Stimulated activated CD4-positive, alpha-beta T cell treated with anti-CD3 and anti-CD28 coated beads, Interleukin-4, amount 100 ng/mL, for 48 hours (primary cell): ENCODE data around the gene TRAF4.
A peak's percentile ranks its signal among the peaks of the same experiment; 100 is the strongest.
"Not testable (repeated sequence)": the region's sequence is repeated elsewhere in the genome, so short reads cannot be mapped to it uniquely, and the experiment has no call there.

Experiments
- DNase-seq, 2 donors: peaks; one replicate each; pipeline ENCODE4 v3.0.0-alpha.2; 2020; ENCODE audit warnings: low read depth in 2 of 2

The TRAF4 gene

GRCh38 chr17:28715217-28715616, 28.6 kb upstream of the TRAF4 start:
- no peak for DNase-seq

- DNase-seq = no peak
These were observed 26.9 kb upstream of the TRAF4 start for GRCh38 chr17:28716740-28717577.

- DNase-seq = no peak
These were observed 26.1 kb upstream of the TRAF4 start, which contains the start of gene RAB34 for GRCh38 chr17:28717578-28718332. Gene RAB34, minus strand, starts transcription at chr17:28717868. Its CDS starts 602 bp downstream, at chr17:28717266.

- no peak for DNase-seq
These were observed 25.3 kb upstream of the TRAF4 start for GRCh38 chr17:28718333-28719020.

- DNase-seq = no peak
These were observed 24.8 kb upstream of the TRAF4 start for GRCh38 chr17:28719021-28719433.

- DNase-seq = no peak
These were observed 23.4 kb upstream of the TRAF4 start for GRCh38 chr17:28720247-28720996.

- DNase-seq = not testable (repeated sequence)
These were observed 22.8 kb upstream of the TRAF4 start for GRCh38 chr17:28720997-28721329.

GRCh38 chr17:28722417-28723158, 21.2 kb upstream of the TRAF4 start:
- DNase-seq = no peak

GRCh38 chr17:28723159-28723835, 20.5 kb upstream of the TRAF4 start:
- DNase-seq = no peak

GRCh38 chr17:28723836-28724499, 19.8 kb upstream of the TRAF4 start:
- not testable (repeated sequence) for DNase-seq

GRCh38 chr17:28724500-28725165, 19.2 kb upstream of the TRAF4 start:
- no peak for DNase-seq

- no peak for DNase-seq
These were observed 18.6 kb upstream of the TRAF4 start for GRCh38 chr17:28725166-28725659.

GRCh38 chr17:28725660-28726225, 18.1 kb upstream of the TRAF4 start:
- peak in 1 of 2 donors; percentile 58 for DNase-seq

- DNase-seq = peak in 1 of 2 donors; percentile 80
These were observed 17.6 kb upstream of the TRAF4 start, which contains the start of gene TLCD1 for GRCh38 chr17:28726226-28726626. Gene TLCD1, minus strand, starts transcription at chr17:28726233. Its CDS starts 136 bp downstream, at chr17:28726097.

GRCh38 chr17:28726627-28727491, 17.0 kb upstream of the TRAF4 start:
- DNase-seq = peak; percentile 91

GRCh38 chr17:28728364-28729200, 15.2 kb upstream of the TRAF4 start, which contains the start of gene NEK8:
Gene NEK8, plus strand, starts transcription at chr17:28728788. Its CDS starts 26 bp downstream, at chr17:28728814.
- peak; percentile 96 to 99 for DNase-seq
